Activated CD4-positive, alpha-beta T cell treated with anti-CD3 and anti-CD28 coated beads, Interleukin-2, Interleukin-4, amounts not matched to agents 100 ng/mL and 50 ng/mL, durations not matched to agents 16 hours and 8 hours (primary cell): Measurements from ENCODE around the gene HOTAIR.

Source experiments
- DNase-seq: peaks from one replicate; pipeline ENCODE4 v3.0.0-alpha.2; 2020; ENCODE audit warnings: low spot score

The HOTAIR gene

DNA sequence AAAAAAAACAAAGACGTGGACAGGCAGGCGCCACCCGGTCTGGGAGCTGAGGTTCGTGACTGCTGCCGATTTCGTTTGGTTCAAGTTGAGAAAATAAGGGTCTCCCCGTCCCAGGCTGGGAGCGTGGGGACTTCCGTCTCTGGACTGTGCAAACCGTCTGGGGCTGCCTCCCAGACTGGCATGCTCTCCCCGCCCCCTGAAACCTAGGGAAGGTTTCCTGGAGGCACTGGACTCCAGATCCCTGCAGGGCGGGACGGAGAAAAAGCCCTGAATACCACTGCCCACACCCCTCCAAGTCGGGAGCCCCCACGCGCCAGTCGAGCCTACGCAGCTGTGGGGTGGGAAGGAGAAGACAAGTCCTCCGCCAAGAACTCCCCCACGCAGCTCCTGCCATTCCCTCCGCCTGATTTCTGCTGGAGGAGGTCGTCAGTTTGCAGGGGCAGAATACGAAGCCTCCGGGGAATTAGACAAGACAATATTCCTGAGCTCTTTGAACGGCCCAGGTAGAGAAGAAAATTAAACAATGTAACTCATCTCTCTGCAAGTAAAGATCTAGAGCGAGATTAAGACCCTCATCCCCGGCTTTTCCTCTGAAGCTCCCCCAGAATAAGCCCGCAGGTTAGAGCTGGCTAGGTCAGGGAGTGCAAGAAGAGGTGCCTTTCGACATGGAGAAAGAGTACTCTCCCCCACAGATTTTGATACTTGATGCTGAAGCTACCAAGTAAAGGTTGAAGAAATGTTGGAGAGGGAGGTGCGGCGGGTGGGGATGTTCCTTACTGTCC lies 46.5 kb downstream of the HOTAIR start:
- no peak for DNase-seq

DNA sequence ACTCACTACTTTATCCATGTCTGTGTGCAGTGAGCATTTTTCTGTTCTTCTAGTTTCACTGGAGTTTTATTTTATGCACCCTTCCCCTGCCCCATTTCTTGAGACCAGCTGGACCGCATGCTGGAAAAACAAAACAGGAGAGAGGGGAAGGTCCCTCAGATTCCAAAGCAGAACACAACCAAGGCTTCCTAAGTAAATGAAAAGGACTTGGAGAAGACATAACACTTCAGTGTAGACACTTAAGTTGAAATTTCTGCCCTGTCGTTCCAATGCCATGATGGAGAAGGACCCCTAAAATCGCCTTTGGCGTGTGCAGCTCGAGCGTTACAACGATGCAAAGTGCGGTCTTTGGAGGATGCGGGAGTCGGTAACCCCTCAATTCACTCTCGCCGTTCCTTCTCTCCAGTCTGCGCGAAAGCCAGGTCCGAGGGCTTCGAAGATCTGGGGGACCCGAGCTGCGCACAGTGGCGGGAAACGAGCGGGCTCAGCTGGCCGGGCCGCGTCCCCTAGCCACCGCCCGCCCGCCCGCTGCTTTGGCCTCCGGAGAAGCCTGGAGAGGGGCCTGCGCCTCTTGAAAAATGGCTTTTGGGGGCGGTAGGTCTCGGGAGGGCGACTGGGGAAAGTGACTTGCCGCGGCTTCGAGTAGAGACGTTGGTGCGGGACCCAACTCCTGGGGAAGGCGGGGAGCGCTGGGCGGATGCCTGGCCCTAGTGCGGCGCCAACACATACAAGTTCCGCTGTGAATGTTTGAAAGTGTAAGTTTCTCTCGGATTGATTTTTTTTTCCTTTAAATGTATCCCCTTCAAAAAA lies 47.3 kb downstream of the HOTAIR start:
- DNase-seq = no peak

DNA sequence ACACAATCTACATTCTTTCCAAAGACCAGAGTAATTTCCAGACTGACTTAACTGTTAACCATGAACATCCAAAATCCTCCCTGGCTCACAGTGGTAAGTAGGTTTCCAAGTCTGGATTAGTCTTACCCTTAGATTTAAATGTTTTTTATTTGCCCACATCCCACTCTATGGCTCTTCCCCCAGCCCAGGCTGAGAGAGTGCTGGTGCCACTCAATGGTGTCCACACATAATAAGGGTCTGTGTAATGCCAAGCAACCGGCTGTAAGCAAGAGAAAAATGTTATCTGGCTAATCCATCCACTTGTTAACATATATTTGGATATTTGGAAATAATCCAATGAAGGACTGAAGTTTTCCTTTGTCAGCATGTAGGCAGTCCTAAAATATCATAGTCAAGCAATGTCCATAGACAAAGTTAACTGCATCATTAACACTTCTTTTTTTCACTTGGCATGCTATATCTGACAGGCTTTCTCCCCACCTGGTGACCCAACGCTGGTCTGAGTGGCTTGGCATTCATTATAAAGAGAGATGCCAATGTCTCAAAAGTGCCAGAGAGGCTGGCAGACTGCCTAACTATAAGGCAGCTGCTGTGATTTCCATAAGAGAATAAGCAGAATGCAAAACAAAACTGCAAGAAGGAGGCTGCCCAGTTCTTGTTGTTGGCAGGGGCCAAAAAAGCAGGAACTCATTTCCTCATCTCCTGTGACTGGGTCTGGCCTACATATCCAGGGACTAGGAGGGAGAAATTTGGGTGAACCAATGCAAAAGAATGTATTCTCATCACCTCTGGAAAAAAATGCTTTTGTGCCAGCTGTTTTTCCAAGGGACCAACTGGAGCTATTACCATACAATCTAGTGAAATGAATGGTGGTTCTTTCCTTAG lies 50.0 kb downstream of the HOTAIR start:
- no peak for DNase-seq

DNA sequence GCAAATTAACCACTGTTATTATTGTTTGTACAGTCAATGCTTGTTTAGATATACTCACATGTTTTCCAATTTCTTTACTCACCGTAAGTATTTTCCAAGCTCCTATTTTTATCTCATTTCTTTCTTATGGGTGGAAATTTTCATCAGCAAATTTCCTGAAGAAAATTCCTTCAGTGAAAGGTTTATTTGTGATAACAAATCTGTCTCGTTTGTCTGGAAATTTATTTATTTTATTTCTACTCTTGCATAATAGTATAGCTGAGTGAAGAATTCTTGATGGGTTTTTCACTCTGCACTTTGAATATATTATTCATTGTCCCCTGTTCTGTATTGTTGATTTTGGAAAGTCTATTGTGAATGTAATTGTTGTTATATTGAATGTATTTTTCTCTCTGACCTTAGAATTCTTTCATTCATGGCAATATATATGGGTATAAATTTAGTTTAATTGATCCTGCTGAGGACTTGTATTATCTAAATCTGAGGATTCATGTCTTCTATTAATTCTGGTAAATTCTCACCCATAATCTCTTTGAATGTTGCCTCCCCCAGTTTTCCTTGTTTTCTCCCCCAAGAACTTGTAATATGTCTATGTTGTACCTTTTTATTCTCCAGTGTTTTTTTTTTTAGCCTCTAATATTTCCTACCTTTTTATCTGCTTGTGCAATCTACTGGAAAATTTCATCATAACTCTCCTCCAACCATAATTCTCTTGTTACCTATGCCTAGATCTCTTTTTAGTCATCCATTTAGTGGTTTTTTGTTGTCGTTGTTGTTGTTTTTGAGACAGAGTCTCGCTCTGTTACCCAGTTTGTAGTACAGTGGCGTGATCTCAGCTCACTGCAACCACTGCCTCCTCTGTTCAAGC lies 57.7 kb downstream of the HOTAIR start:
- DNase-seq = no peak
